Thyroid gland (tissue), 4 donors: ENCODE data around the gene PIP4K2A. TPM values are rescaled to one million over a fixed set of nuclear protein-coding genes. Genes with fewer than 3 reads are reported as not detected.

Source experiments
- DNase-seq, 2 donors: peaks; one replicate each; pipeline ENCODE4 v3.0.0-alpha.2; 2019
- H3K27ac ChIP-seq, 3 donors: fragments of 200-600 bp; sonication (generic); 1 replicate in 2 of 3; 2 replicates in 1 of 3; pipeline ENCODE4 v1.5.1; 2016 to 2019; ENCODE audit warnings: mild to moderate bottlenecking in 1 of 3, moderate library complexity in 1 of 3
- H3K27me3 ChIP-seq: fragments of 200-600 bp; sonication (generic); one replicate; pipeline ENCODE4 v1.5.1; 2019
- H3K36me3 ChIP-seq, 2 donors: fragments of 200-600 bp; sonication (generic); one replicate each; pipeline ENCODE4 v1.5.1; 2016 to 2019
- H3K4me1 ChIP-seq, 2 donors: fragments of 200-600 bp; sonication (generic); one replicate each; pipeline ENCODE4 v1.5.1; 2017 to 2019
- H3K4me3 ChIP-seq, 3 donors: fragments of 200-600 bp; sonication (generic); replicated peaks in 1 of 3; 1 replicate in 2 of 3; 2 replicates in 1 of 3; pipeline ENCODE4 v1.5.1; 2016; ENCODE audit warnings: mild to moderate bottlenecking in 1 of 3
- H3K9me3 ChIP-seq: fragments of 200-600 bp; sonication (generic); one replicate; pipeline ENCODE4 v1.5.1; 2017
- CTCF ChIP-seq, 6 experiments: fragments of 200-600 bp in 3 of 6; fragments of 450-650 bp in 3 of 6; sonication (generic) in 3 of 6; IDR thresholded peaks; one replicate each; pipeline ENCODE4 v1.5.1; 2016 to 2019; ENCODE audit warnings: antibody characterized with exemption in 6 of 6, mild to moderate bottlenecking in 2 of 6, inconsistent platforms in 1 of 6, moderate library complexity in 1 of 6
- POLR2A ChIP-seq, 2 donors: fragments of 450-650 bp; IDR thresholded peaks; one replicate each; pipeline ENCODE4 v1.6.1; 2017; ENCODE audit warnings: antibody characterized with exemption in 2 of 2, mild to moderate bottlenecking in 2 of 2, moderate library complexity in 1 of 2
- WGBS, 2 donors: methylation state at CpG; one replicate each; pipeline ENCODE4 v1.1.5; 2017; 5-methylcytosine and 5-hydroxymethylcytosine counted together
- intact Hi-C: fragments of 100-400 bp; cut with DNase I; formaldehyde crosslinking; loops from one replicate; pipeline ENCODE4 v1.15.1; 2023
- total RNA-seq, 4 donors: library from RNA; depleted of rRNA; stranded (reverse); fragments of >200 nt; gene quantifications; one replicate each; pipeline ENCODE4 v1.2.3, GENCODE V29; 2016

PIP4K2A gene
- total RNA-seq, 4 donors from 2014 or later = 16.5 to 23.2 (median 19.3) TPM

- no peak for TF ChIP-seq POLR2A (IDR thresholded peaks at IDR 0.05)
- no peak for TF ChIP-seq CTCF (IDR thresholded peaks at IDR 0.05)
- WGBS, 2 donors = 60 to 64% methylated on average over 1 of the region's 1 CpG
- no peak overlapping the region for H3K4me3 ChIP-seq
- H3K9me3 ChIP-seq = no peaks in the 10 kb centered on the region
- H3K4me1 ChIP-seq = peaks cover 4 to 5% of the 10 kb centered on the region in 2 donors
- DNase-seq = no peak
- no peaks in the 10 kb centered on the region for H3K27me3 ChIP-seq
- no peak overlapping the region for H3K27ac ChIP-seq
- intact Hi-C loops = no loop called here
- peaks cover 0 to 3% of the 10 kb centered on the region in 2 donors for H3K36me3 ChIP-seq
These were observed 166.0 kb downstream of the PIP4K2A start for GRCh38 chr10:22548344-22548743.

GRCh38 chr10:22545643-22546042, 168.7 kb downstream of the PIP4K2A start:
- no peak overlapping the region for H3K4me3 ChIP-seq
- no peak overlapping the region for H3K27ac ChIP-seq
- peaks cover 6 to 12% of the 10 kb centered on the region in 2 donors for H3K36me3 ChIP-seq
- no peaks in the 10 kb centered on the region for H3K27me3 ChIP-seq
- no peaks in the 10 kb centered on the region for H3K9me3 ChIP-seq
- 100% methylated on average over 1 of the region's 1 CpG for WGBS, 2 donors
- intact Hi-C loops = no loop called here
- no peak for DNase-seq
- H3K4me1 ChIP-seq = peaks cover 4 to 5% of the 10 kb centered on the region in 2 donors
- no peak for TF ChIP-seq CTCF (IDR thresholded peaks at IDR 0.05)
- TF ChIP-seq POLR2A (IDR thresholded peaks at IDR 0.05) = no peak

GRCh38 chr10:22544325-22545068, 169.9 kb downstream of the PIP4K2A start:
- DNase-seq = peak; percentile 72
- H3K36me3 ChIP-seq = peaks cover 6 to 14% of the 10 kb centered on the region in 2 donors
- H3K4me3 ChIP-seq = no peak overlapping the region
- no peaks in the 10 kb centered on the region for H3K9me3 ChIP-seq
- no peaks in the 10 kb centered on the region for H3K27me3 ChIP-seq
- no peak overlapping the region for H3K27ac ChIP-seq
- peaks cover 4 to 5% of the 10 kb centered on the region in 2 donors for H3K4me1 ChIP-seq
- intact Hi-C loops = no loop called here
- TF ChIP-seq POLR2A (IDR thresholded peaks at IDR 0.05) (no peak), CTCF (IDR thresholded peaks at IDR 0.05) (no peak)
- WGBS, 2 donors = 50 to 64% methylated on average over 10 to 12 of the region's 12 CpGs

- Histone ChIP-seq H3K36me3 (peaks cover 6 to 18% of the 10 kb centered on the region in 2 donors), H3K9me3 (no peaks in the 10 kb centered on the region), H3K4me1 (peaks cover 4 to 5% of the 10 kb centered on the region in 2 donors), H3K4me3 (no peak overlapping the region), H3K27me3 (no peaks in the 10 kb centered on the region), H3K27ac (no peak overlapping the region)
- intact Hi-C loops = no loop called here
- no peak for DNase-seq
- TF ChIP-seq POLR2A (IDR thresholded peaks at IDR 0.05) (no peak), CTCF (IDR thresholded peaks at IDR 0.05) (no peak)
- 78% methylated on average over 7 of the region's 7 CpGs for WGBS, 2 donors
These were observed 171.6 kb downstream of the PIP4K2A start for GRCh38 chr10:22542773-22543172.

- Histone ChIP-seq H3K27ac (no peak overlapping the region), H3K36me3 (peaks cover 6 to 18% of the 10 kb centered on the region in 2 donors), H3K4me1 (peaks cover 4 to 5% of the 10 kb centered on the region in 2 donors), H3K27me3 (no peaks in the 10 kb centered on the region), H3K9me3 (no peaks in the 10 kb centered on the region), H3K4me3 (no peak overlapping the region)
- 95 to 96% methylated on average over 10 of the region's 10 CpGs for WGBS, 2 donors
- TF ChIP-seq CTCF (IDR thresholded peaks at IDR 0.05) = no peak
- TF ChIP-seq POLR2A (IDR thresholded peaks at IDR 0.05) = no peak
- intact Hi-C loops = no loop called here
- no peak for DNase-seq
These were observed 172.5 kb downstream of the PIP4K2A start for GRCh38 chr10:22541900-22542299.
